ENCODE results near the gene CLDN14. TPM values are rescaled to one million over a fixed set of nuclear protein-coding genes. Genes with fewer than 3 reads are reported as not detected.

The CLDN14 gene
- total RNA-seq, 1 experiment from 2014 or later = not detected

DNA sequence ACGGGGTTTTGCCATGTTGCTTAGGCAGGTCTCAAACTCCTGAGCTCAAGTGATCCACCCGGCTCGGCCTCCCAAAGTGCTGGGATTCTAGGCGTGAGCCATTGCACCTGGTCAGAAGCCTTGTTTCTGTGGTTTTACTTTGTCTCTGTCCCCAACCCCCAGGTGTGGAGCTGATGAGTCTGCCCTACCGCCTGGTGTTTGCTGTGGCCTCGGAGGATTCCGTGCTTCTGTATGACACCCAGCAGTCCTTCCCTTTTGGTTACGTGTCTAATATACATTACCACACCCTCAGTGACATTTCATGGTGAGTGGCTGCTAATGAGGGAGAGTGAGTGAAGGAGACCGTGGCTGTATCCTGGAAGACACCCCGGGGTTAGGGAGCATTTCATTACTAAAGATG, 68.6 kb downstream of the CLDN14 start:
- no peak for DNase-seq (ENCODE audit: extremely low read depth, low read depth)

Other genes starting within 250 kb of the CLDN14 start
- 21.5 and 22.1 TPM in 2 replicates for gene MORC3, start 159.9 kb downstream of the CLDN14 start, total RNA-seq (2014; rRNA removed; shearing (Covaris generic))
- 7.9 TPM in 2 replicates for gene CHAF1B, start 94.7 kb downstream of the CLDN14 start, total RNA-seq (2014; rRNA removed; shearing (Covaris generic))
- gene SIM2, start 219.0 kb upstream of the CLDN14 start, total RNA-seq (2014; rRNA removed; shearing (Covaris generic)) = 5.6 and 5.7 TPM in 2 replicates